ENCODE data around the gene CPA4.
"Not testable (repeated sequence)": the region's sequence is repeated elsewhere in the genome, so short reads cannot be mapped to it uniquely, and the experiment has no call there.

Gene CPA4, protein sequence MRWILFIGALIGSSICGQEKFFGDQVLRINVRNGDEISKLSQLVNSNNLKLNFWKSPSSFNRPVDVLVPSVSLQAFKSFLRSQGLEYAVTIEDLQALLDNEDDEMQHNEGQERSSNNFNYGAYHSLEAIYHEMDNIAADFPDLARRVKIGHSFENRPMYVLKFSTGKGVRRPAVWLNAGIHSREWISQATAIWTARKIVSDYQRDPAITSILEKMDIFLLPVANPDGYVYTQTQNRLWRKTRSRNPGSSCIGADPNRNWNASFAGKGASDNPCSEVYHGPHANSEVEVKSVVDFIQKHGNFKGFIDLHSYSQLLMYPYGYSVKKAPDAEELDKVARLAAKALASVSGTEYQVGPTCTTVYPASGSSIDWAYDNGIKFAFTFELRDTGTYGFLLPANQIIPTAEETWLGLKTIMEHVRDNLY

DNA sequence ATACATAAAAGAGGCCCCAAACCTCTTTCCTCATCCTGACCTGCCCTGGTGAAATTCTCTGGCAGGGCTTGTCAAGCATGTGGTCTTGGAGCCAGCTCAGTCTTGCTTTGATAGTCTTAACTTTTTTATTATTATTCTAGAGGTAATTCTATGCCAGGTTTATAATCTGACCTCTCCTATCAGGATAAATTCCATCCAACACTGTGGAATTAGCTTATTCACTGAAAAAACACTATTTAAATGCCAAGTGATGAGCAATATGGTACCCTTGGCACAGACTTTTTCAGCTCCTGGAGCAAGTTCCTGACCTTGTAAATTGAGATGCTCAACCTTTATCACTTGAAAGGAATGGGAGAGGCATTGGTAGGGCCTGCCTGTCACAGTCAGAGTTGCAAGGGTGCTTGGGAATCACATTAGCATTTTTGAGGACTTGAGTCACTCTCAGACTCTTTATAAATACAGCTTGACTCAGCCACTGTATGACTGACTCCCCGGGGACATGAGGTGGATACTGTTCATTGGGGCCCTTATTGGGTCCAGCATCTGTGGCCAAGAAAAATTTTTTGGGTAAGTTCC, at the start of gene CPA4:
Gene CPA4, plus strand, starts transcription at position 480 of the 576 bp plus-strand sequence. Its CDS starts 20 bp downstream, at position 500.
- peak; percentile 98 for DNase-seq (ENCODE audit: low read depth)
- TF ChIP-seq, protein P1, sequence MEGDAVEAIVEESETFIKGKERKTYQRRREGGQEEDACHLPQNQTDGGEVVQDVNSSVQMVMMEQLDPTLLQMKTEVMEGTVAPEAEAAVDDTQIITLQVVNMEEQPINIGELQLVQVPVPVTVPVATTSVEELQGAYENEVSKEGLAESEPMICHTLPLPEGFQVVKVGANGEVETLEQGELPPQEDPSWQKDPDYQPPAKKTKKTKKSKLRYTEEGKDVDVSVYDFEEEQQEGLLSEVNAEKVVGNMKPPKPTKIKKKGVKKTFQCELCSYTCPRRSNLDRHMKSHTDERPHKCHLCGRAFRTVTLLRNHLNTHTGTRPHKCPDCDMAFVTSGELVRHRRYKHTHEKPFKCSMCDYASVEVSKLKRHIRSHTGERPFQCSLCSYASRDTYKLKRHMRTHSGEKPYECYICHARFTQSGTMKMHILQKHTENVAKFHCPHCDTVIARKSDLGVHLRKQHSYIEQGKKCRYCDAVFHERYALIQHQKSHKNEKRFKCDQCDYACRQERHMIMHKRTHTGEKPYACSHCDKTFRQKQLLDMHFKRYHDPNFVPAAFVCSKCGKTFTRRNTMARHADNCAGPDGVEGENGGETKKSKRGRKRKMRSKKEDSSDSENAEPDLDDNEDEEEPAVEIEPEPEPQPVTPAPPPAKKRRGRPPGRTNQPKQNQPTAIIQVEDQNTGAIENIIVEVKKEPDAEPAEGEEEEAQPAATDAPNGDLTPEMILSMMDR (conservative IDR thresholded peaks at IDR 0.05; ENCODE audit: low read length), result no peak
- H3K4me3 ChIP-seq (ENCODE audit: low read length), result no peak within 1 kb of the TSS

DNA sequence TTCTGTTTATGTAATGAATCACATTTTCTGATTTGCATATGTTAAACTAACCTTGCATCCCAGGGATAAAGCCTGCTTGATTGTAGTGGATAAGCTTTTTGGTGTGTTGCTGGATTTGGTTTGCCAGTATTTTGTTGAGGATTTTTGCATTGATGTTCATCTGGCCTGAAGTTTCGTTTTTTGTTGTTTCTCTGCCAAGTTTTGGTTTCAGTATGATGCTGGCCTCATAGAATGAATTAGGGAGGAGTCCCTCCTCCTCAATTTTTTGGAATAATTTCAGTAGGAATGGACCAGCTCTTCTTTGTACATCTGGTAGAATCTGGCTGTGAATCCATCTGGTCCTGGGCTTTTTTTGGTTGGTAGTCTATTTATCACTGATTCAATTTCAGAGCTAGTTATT, 49.5 kb upstream of the CPA4 start:
- peak; percentile 52 for DNase-seq (ENCODE audit: low read depth)
- not testable (repeated sequence) for H3K4me3 ChIP-seq (ENCODE audit: low read length)

DNA sequence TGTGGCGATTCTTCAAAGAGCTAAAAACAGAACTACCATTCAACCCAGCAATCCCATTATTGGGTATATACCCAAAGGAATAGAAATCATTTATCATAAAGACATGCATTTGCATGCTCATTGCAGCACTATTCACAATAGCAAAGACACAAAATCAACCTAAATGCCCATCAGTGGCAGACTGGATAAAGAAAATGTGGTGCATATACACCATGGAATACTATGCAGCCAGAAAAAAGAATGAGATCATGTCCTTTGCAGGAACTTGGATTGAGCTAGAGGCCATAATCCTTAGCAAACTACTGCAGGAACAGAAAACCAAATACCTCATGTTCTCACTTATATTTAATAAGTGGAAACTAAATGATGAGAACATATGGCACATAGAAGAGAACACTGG, 46.5 kb upstream of the CPA4 start:
- DNase-seq (ENCODE audit: low read depth); H3K4me3 ChIP-seq (ENCODE audit: low read length): not testable (repeated sequence)

DNA sequence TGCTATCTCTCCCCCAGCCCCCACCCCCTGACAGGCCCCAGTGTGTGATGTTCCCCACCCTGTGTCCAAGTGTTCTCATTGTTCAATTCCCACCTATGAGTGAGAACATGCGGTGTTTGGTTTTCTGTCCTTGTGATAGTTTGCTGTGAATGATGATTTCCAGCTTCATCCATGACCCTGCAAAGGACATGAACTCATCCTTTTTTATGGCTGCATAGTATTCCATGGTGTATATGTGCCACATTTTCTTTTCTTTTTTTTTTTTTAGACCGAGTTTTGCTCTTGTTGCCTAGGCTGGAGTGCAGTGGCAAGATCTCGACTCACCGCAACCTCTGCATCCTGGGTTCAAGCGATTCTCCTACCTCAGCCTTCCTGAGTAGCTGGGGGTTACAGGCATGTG, 44.1 kb upstream of the CPA4 start:
- H3K4me3 ChIP-seq (ENCODE audit: low read length); DNase-seq (ENCODE audit: low read depth): not testable (repeated sequence)

DNA sequence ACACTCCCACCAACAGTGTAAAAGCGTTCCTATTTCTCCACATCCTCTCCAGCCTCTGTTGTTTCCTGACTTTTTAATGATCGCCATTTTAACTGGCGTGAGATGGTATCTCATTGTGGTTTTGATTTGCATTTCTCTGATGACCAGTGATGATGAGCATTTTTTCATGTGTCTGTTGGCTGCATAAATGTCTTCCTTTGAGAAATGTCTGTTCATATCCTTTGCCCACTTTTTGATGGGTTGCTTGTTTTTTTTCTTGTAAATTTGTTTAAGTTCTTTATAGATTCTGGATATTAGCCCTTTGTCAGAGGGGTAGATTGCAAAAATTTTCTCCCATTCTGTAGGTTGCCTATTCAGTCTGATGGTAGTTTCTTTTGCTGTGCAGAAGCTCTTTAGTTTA, 43.3 kb upstream of the CPA4 start:
- H3K4me3 ChIP-seq (ENCODE audit: low read length); DNase-seq (ENCODE audit: low read depth): not testable (repeated sequence)

DNA sequence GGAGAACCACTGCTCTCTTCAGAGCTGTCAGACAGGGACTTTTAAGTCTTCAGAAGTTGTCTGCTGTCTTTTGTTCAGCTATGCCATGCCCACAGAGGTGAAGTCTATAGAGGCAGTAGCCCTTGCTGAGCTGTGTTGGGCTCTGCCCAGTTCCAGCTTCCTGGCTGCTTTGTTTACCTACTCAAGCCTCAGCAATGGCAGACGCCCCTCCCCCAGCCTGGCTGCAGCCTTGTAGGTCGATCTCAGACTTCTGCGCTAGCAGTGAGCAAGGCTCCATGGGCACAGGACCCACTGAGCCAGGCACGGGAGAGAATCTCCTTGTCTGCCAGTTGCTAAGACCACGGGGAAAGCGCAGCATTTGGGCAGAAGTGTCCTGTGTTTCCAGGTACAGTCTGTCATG, 38.4 kb upstream of the CPA4 start:
- TF ChIP-seq, protein P1 (conservative IDR thresholded peaks at IDR 0.05; ENCODE audit: low read length), result no peak
- H3K4me3 ChIP-seq (ENCODE audit: low read length), result no peak overlapping the region
- DNase-seq (ENCODE audit: low read depth), result no peak

DNA sequence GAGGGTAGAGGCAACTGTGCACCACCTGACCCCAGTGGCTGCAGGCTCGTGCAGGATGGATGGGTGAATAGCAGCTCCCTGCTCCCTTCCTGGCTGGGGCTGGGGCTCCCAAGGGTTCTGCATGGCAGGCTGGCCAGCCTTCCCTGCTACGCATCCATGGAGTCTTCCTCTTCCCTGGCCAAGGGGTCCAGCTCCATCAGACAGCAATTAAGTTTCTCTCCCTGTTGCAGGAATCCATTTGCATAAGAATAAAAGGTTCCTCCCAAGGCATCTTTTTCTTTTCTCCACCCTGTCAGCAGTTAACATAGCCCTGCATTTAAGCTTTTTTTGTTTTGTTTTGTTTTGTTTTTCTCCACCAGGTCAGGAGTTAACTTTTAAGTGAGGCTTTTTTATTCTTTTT, 36.3 kb upstream of the CPA4 start:
- H3K4me3 ChIP-seq (ENCODE audit: low read length), result no peak overlapping the region
- TF ChIP-seq, protein P1 (conservative IDR thresholded peaks at IDR 0.05; ENCODE audit: low read length), result no peak
- no peak for DNase-seq (ENCODE audit: low read depth)

DNA sequence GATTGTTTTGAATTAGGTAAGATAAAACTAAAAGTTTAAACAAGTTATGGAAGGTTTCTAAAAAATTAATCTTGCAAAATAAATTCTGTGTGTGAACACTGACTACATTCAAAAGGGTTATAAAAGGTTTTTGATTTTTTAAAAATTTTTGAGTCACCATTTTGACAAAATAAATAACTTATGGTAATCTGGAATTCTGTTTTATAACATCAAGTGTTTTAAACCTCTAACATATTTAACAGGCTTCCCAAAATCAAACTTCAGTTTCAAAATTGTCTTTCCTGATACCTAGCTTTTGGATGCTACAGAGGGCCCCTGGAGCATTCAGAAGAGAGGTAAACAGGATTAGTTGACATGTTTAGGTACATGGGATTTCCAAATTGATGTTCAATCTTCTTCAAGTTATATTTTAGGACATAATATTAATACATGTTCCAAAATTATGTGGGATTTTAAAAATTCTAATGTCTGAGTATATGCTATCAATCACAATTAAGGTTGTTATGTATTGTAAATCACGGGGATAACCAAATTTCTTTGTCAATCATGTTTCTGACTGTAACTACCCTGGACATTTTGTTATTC, 34.4 kb upstream of the CPA4 start:
- DNase-seq (ENCODE audit: low read depth), result no peak
- TF ChIP-seq, protein P1 (conservative IDR thresholded peaks at IDR 0.05; ENCODE audit: low read length), result no peak

DNA sequence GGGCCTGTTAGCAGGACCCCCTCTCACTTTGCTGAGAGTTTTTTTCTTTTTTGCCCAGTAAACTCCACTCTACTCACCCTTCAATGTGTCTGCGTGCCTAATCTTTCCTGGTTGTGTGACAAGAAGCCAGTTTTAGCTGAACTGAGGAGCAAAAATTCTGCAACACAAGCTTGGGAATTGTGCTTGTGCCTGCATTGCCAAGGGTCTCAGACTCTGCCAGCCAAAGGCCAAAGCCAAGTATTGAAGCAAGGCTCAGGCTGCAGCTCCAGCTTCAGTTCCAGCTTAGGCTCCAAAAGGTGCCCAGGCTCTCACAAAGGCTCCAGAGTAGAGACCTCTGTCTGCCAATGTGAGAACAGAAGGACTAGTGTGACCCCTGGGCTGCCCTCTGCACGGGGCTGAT, 30.5 kb upstream of the CPA4 start:
- TF ChIP-seq, protein P1 (conservative IDR thresholded peaks at IDR 0.05; ENCODE audit: low read length), result no peak
- no peak for DNase-seq (ENCODE audit: low read depth)
- H3K4me3 ChIP-seq (ENCODE audit: low read length), result no peak overlapping the region

More for the DNA sequence above, 34.4 kb upstream of the CPA4 start:
- no peak overlapping the region for H3K4me3 ChIP-seq (ENCODE audit: low read length)

Data from AG10803 (cell line).